Activated CD4-positive, alpha-beta T cell treated with anti-CD3 and anti-CD28 coated beads, Interleukin-2, Interleukin-4, amounts not matched to agents 100 ng/mL and 50 ng/mL, durations not matched to agents 16 hours and 8 hours (primary cell): ENCODE measurements around the gene SIVA1.

Experiments used
- DNase-seq: peaks from one replicate; pipeline ENCODE4 v3.0.0-alpha.2; 2020; ENCODE audit warnings: low spot score

Gene SIVA1

GRCh38 chr14:104797115-104798044, 44.4 kb downstream of the SIVA1 start:
- DNase-seq: no peak

DNA sequence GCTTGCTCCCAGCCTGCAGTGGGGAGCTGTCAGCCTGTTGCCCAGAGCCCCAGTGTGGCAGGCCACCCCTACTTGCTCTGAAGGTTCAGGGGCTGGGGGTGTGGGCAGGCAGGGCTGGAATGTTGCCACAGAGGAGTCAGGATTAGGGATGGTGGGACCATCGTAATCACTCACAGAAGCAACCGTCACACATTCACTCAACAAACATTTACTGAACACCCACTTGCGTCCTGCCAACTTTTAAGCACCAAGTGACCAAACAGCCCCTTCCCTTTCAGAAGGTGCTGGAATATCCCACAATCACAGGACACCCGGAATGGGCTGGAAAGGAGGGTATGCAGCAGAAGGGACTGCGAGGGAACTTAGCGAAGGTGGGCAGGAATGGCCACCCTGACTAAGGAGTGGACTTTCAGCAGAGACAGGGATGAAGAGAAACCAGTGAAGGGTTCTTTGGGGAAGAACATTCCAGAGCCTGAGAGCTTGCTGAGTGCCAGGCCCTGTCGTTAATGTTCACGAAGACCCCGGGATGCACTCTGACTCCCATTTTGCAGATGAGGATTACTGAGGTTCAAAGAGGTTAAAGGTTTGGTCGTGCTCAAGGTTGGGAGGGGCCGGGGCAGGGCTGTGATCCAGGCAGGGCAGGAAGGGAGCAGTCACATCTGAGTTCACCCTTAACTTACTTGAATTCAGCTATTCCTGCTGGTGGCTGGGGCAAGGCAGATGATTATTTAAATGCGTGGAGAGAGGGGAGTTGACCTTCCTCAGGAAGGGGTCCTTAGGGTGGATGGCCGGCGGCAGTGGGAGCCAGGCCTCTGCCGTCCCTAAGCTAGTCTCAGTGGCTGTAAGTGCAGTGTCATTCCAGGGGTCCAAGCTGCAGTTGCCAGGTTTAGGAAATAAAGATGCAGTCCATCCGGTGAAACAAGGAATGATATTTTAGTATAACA, 45.6 kb downstream of the SIVA1 start:
- DNase-seq: no peak

DNA sequence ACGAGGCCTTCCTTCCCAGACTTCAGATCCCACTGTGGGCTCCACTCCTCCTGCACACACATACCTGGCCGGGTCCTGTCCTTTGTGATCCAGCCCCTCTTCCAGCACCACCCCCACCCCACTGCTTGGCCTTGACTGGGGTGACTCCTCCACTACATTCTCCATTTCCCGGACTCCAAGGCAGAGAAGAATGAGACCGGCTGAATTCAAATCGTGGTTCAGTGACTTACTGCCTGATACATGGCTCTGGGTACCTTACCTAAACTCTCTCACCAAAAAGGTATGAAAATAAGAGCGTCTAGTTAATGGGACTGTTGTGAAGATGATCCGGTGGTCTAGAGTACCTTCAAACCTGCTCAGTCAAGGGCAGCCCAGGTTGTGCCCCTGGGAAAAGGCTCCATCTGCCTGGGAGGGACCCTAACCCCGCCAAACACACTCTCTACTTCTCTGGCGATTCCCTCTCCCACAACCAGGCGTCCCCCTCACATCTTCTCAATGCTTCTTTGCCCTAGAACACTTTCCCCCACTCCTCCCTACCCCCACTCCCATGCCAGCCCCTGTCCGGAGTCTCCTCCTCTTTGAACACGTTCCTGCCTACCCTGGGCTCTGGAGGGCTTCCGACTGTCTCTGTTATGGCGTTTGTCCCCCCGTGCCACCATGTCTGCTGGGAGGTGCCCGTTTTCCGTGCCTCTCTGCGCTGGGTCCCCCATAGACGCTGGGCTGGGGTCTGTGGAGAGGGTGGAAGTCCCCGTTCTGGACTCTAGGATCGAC, 46.5 kb downstream of the SIVA1 start:
- DNase-seq: no peak

DNA sequence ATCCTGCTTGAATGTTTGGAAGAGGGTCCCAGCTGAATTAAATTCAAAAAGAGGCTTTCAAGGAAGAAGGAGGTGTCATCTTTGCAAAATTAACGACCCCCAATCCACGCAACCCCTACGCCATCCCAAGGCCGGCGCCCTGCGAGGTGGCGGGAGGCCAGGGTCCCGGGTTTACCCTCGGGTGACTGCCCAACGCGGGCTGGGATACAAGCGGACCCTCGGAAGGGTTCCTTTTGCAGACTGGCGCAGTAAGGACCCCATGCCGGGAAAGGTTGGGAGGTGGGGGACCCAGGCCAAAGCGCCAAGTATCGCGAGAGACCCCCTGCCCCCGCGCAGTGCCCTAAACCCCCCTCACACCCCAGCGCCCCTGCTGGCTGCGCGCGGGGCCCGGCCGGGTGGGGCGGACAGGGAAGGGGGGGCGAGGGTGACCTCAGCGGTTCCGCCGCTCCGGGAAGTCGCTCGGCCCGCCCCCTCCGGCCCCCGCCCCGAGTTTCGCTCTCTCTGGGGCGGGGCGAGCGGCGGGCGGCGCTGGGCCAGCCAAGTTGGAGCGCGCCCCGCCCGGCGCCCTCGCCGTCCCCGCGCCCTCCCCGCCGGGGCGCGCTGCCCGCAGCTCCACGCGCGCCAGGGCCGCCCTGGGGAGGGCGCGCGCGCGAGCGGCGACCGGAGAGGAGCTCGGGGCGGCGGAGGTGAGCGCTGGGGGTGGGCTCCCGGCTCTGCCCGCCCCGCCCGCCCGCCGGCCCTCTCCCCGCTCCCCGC, 47.2 kb downstream of the SIVA1 start:
- DNase-seq: peak; percentile 63

- DNase-seq: peak; percentile 52
Observed at GRCh38 chr14:104800771-104801519, 48.0 kb downstream of the SIVA1 start, which contains the start of gene ZBTB42. TSS of gene ZBTB42 (plus strand) at chr14:104801101. CDS start at chr14:104801198, 97 bp downstream.

GRCh38 chr14:104801520-104802393, 48.8 kb downstream of the SIVA1 start:
- DNase-seq: no peak

GRCh38 chr14:104802394-104803184, 49.6 kb downstream of the SIVA1 start:
- no peak for DNase-seq

GRCh38 chr14:104803280-104803911, 50.4 kb downstream of the SIVA1 start:
- DNase-seq: no peak

GRCh38 chr14:104803912-104804410, 51.0 kb downstream of the SIVA1 start:
- no peak for DNase-seq

GRCh38 chr14:104804481-104805325, 51.8 kb downstream of the SIVA1 start:
- DNase-seq: no peak

- DNase-seq: no peak
Observed at GRCh38 chr14:104805326-104805678, 52.4 kb downstream of the SIVA1 start.

GRCh38 chr14:104805941-104806624, 53.1 kb downstream of the SIVA1 start:
- DNase-seq: no peak

DNA sequence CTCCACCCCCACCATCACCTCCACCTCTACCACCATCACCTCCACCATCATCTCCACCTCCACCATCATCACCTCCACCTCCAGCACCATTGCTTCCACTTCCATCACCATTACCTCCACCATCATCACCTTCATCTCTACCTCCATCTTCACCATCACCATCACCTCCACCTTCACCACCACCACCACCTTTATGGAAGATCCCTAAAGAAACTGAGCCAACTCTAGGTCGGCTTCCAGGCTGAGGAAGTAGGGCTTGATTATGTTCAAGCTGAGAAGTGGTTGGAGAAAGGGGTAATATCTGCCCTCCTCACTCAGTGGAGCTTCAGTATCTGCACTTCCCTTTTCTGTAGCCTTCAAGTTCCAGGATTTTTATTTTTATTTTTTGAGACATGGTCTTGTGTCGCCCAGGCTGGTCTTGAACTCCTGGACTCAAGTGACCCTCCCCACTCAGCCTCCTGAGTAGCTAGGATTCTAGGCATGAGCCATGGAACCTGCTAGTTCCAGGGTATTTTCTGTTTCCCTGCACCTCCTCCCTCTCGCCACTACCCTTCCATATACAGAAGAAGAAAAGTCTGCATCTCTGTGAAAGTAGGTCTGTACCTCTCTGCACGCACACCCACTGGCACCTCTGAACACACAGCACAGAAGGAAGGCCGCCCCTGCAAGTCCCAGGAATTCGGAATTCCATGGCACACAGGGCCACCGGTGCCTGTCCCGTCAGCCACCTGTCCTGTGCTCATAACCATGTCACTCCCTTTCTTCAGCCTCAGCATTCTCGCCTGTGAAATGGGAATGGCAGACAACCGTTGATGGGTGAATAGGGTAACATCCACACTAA, 53.9 kb downstream of the SIVA1 start:
- no peak for DNase-seq

DNA sequence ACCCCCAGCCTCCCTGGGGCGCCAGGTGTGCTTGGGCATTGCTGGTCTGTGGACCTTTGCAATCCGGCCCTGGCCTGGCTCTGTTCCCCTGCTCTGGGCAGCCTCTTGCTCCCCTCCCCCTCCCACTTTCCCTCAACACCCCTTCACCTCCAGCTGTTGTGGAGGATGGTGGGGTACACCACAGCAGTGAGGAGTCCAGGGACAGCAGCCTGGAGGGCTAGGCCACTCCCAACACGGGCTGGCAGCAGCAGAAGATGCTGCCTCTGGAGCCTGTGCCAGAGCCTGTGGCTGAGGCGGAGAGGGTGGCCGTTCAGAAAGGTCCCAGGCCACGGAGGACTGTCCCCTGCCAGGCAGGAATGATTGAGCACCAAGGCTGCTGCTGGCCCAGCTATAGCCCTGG, 55.5 kb downstream of the SIVA1 start:
- no peak for DNase-seq
